ENCODE results near the gene RAMP3.

Gene RAMP3

DNA sequence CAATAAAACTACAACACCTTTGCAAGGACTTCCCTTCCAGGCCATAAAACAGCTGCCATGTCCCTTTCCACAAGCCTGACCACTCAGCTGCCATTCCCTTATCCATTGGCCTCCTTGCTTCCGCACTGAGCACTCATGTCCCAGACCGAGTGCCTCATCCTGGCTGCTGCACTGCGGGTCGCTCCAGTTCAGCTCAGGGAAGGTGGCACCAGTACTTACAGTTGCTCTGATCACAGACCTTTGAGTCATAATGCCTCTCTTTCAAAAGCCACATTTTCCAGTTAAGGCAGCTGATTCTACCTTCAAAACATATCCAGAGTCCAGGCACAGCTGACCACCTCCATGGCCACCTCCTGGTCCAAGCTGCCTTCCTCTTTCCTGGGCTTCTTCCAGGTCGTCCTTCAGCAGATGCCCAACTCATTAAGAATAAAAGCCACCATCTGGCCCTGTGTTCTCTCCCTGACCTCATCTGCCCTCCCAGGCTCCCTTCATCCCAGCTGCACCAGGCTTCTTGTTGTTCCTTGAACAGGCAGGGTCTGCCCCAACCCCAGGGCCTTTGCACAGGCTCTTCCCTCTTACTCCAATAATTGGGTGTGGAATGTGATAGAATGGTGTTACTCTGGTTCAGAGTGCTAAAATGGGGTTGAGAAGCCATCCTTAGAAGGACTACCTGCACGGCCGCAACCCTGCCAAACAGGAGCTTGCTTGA is 64.5 kb downstream of the RAMP3 start:
- no peak for DNase-seq (ENCODE audit: low read depth, low spot score)

DNA sequence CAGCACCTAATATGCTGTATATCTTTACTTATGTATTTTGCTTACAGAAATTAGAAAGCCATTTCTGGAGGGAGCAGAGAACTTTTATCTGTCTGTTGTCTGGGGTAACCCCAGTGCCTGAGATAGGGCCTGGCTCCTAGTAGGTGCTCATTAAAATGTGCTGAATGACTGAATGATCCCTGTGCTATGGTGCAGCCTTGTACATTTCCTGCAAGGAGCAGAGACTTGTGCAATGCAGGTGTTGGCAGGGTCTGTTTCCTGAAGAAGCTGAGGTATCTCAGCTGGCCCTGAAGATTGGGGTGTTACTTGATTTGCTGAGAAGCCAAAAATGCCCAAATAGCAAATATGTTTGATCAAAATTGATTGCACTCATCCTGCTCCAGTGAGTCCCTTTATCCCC is 65.5 kb downstream of the RAMP3 start:
- DNase-seq (ENCODE audit: low read depth, low spot score) = no peak

DNA sequence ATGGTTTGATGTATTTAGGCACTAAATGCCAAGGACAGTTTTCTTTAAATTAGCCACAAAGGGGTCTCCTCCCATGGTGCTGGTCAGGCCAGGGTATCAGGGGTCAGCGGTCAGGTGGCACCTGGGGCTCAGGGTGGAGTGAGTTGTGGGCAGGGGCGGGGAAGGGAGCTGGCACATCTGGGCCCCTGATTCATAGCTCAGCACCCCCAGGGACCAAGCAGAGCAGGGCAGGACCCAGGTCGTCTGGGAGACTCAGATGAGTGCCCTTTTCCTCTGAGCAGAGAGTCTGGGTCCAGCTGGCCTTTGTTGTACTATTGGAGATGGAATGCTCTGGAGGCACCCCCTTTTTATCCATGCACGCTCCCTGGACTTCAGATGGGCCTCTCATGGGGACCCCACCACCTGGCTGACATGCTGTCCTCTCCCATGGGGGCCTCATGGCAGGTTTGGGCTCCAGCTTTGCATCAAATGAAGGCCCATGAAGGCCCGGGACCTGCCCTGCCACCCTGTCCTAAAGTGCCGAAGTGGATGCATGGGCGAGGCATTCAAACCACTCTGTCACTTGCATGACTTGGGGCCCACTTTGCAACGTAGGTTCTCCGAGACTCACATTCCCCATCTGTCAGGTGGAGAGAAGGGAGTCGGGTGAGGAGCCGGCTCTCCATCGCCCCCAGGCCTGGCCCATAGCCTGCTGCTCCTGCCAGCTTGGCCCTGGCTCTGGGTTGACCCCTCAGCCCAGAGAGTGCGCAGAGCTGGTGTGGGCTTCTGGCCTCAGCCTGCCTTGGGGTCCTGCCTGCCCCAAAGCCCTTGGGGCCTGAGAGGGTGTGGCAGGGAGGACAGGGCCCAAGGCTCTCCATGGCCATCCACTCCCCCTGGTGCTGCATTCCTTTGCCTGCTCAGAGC is 66.4 kb downstream of the RAMP3 start:
- DNase-seq (ENCODE audit: low read depth, low spot score) = no peak

DNA sequence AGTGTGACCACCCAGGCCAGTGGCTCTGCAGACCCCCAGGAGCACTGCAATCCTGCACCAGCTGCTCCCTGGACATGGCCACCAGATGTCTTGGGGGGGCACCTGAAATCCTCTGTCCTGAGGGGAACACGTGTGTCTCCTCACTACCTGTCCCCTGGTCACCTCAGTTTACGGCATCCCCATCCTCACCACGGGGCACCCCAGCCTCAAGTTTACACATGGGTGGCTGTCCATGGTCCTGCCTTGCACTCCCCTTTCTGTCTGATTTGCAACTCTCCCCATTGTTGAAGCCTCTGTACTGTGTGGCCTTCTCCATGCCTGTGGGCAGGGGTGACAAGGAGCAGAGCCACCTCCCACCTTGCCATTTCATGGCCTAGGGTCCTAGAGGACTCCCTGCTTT is 67.2 kb downstream of the RAMP3 start:
- no peak for DNase-seq (ENCODE audit: low read depth, low spot score)

DNA sequence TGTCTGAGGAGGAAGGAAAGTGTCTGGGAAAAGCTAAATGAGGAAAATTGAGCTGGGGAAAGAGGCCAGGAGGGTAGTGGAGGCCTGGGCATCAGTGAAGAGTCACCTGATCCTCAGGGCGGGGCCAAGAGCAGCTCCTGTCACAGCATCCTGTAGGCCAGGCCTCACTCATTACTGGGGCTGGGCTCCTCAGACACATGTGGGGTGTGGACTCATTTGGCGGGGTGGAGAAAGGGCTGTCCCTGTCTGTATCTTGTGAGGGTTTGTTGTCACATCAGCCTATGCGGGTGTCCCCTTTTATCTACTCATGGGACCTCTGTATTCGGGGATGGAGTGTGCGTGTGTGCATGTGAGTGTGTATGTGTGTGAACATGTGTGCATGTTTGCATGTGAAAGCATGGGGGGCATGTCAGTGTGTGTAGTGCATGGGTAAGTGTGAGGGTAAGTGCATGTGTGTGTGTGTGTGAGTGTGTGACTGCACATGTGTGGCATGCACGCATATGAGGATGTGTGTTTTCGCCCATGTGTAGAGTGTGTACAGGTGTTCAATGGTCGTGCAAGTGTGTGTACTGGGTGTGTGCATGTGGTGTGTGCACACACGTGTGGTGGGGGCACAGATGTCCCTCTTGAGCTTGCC is 67.8 kb downstream of the RAMP3 start:
- DNase-seq (ENCODE audit: low read depth, low spot score) = no peak

DNA sequence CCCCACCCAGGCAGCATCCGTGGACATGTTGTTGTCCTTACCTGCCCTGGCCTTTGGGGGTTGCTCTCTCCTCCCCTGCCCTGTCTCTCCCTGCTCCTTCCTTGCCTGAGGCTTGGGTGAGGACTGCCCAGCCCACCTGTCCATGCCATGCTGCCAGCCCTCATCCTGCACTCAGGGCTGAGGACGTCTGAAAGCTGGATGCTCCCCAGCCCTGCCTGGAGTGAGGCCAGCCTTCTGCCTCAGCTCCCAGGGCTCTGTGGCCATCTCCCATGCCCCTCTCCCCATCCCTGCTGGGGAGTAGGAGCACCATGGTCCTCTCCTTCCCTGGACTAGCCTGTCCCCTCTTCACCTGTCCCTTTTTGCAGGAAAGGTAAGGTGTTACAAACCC is 68.4 kb downstream of the RAMP3 start:
- no peak for DNase-seq (ENCODE audit: low read depth, low spot score)

DNA sequence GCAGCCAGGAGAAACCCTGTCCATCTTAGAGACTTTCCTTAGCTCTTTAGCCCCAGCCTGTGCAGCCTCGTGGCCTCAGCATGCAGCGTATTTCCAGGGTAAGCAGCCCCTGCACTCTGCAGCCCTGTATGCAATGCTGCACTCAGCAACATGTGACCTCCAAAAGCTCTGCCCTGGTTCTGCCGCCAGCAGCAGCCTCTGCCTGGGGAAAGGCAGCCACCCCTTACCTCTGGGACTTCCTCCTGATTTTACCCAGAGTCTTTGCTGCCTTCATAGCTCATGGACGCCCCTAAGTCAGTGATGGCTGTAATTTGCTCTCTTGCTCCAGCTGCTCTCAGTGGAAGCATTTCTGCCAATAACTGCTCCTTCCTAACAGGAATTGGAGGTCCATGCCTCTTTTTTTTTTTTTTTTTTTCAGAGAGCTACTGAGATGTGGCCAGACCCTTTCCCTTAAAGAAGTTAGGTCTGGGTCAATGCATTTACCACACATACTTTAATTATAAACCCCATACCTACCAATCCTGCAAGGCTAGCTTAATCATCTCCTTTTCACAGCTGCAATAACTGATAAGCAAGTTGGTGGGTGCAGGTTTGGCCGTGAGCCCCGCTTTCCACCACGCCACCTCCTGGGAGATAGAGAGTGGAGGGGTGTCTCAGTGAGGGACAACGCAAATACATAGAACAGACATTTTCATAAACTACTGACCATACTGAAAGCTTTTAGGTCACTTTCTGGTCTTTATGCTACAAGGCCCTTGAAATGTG is 71.7 kb downstream of the RAMP3 start:
- DNase-seq (ENCODE audit: low read depth, low spot score) = no peak

DNA sequence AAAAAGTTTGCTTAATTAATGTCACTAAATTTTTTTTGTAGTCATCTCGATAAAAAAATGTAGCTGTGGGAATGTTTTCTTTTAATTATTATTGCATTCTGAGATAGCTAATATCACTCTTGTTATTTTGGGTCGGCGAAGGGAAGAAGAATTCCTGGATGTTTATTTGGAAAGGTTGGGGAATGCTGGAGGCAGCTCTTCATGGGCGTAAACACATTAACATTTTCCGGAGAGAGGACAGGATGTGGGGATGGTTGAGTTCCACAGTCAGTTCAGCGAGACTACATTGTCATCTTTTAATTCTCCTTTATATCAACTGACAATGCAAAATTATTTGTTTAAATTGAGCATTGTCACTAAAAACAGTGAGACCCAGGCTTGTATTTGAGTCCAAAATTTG is 72.5 kb downstream of the RAMP3 start:
- DNase-seq (ENCODE audit: low read depth, low spot score) = no peak

DNA sequence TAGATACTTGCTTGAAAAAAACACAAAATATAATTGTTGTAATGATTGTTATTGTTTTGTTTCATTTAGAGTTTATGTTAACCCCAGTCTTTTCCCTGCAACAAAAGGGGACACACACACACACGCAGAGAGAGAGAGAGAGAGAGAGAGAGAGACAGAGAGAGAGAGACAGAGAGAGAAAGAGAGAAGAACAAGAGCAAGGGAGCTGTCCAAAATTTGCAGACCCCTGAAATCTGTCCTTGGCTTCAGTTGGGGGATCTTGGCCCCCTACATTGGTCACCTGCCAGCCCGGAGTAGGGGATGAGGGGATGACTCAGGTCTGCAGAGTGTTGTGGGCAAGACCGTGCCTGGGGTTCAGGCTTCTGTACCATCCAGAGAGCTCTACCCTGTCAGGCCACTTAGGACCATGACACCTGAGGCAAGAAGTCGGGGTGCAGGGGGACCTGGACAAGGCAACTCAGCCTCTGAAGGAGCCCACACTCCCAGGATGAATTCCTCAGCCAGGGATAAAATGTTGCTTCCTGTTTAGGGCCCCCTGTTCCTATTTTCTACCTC is 73.1 kb downstream of the RAMP3 start:
- no peak for DNase-seq (ENCODE audit: low read depth, low spot score)

DNA sequence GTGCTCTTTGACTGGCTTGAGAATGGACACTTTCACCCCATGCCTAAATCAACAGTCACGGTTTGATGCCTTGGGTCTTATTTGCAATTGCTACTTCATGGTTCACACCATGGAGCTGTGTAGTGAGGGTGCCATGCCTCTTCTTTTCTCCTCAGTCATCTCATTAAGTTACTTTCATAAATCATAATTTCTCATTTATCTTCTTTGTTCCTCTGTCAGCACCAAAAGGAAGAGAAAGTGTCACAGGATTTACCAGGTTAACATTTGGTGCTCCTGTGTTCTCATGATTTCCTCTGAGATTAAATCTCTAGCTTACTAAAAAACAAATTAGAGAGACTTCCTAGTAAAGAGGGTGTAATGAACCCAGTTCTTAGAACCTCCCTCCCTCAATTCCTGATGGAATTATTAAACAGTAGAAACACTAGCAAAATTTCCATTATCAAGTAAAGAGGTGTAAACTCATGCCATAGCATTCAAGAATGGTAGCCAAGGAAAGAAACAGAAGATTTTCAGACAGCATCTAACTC is 75.7 kb downstream of the RAMP3 start:
- DNase-seq (ENCODE audit: low read depth, low spot score) = no peak
